Stimulated activated naive CD8-positive, alpha-beta T cell treated with anti-CD3 and anti-CD28 coated beads, Interleukin-15, Interleukin-2, amounts not matched to agents 100 U/mL and 50 U/mL, for 24 hours (primary cell): ENCODE measurements around the gene ANAPC5.
A peak's percentile ranks its signal among the peaks of the same experiment; 100 is the strongest.
"Not testable (repeated sequence)": the region's sequence is repeated elsewhere in the genome, so short reads cannot be mapped to it uniquely, and the experiment has no call there.

Source experiments
- ATAC-seq: fragments of 150-1000 bp; cut with Tn5 transposase; one replicate; pipeline ENCODE4 v1.10.0; 2021
- DNase-seq: peaks from one replicate; pipeline ENCODE4 v3.0.0; 2021

ANAPC5 gene, protein sequence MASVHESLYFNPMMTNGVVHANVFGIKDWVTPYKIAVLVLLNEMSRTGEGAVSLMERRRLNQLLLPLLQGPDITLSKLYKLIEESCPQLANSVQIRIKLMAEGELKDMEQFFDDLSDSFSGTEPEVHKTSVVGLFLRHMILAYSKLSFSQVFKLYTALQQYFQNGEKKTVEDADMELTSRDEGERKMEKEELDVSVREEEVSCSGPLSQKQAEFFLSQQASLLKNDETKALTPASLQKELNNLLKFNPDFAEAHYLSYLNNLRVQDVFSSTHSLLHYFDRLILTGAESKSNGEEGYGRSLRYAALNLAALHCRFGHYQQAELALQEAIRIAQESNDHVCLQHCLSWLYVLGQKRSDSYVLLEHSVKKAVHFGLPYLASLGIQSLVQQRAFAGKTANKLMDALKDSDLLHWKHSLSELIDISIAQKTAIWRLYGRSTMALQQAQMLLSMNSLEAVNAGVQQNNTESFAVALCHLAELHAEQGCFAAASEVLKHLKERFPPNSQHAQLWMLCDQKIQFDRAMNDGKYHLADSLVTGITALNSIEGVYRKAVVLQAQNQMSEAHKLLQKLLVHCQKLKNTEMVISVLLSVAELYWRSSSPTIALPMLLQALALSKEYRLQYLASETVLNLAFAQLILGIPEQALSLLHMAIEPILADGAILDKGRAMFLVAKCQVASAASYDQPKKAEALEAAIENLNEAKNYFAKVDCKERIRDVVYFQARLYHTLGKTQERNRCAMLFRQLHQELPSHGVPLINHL

DNA sequence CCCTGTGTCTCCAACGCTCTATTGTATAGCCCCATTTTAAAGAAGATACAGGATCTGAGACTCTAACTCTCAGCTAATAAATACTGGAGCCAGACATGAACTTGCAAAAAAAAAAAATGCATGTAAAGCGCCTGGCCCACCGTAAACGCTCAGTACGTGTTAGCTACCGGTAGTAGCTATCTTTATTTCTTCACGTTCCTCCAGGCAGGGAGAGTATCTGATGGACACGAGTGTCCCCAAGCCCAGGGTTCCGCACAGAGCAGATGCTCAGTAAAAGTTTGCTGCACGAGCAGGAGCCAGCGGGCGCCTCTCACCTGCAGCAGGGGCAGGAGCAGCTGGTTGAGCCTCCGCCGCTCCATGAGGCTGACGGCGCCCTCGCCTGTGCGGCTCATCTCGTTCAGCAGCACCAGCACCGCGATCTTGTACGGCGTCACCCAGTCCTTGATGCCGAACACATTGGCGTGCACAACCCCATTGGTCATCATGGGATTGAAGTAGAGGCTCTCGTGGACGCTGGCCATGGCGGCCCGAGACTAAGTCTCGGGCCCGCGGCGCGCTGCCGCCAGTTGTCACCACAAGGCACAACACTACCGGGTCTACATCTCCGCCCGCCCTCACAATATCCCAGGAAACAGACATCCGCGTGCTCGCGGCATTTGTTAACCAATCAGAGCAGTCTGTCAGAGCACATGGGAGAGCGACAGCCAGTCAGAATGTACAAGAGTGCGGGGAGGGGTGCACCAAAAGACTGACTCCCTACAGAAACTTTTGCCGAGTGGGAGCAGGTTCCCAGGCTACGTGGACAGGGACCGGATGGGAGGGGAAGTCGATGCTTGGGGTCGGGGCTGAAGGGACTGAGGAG is at the start of gene ANAPC5:
TSS of gene ANAPC5 (minus strand) at position 592 of the 862 bp plus-strand sequence. CDS start at position 521, 71 bp downstream.
- DNase-seq, result peak; percentile 87
- ATAC-seq, result peak; percentile 100

- peak; percentile 50 for DNase-seq
- ATAC-seq, result peak; percentile 69
These were observed 48.3 kb upstream of the ANAPC5 start for GRCh38 chr12:121400332-121401139.

GRCh38 chr12:121399391-121400331 is 47.5 kb upstream of the ANAPC5 start, which contains the start of gene RNF34:
RNF34 (plus strand) TSS chr12:121400118; CDS start chr12:121400213, 95 bp downstream.
- ATAC-seq, result peak; percentile 95
- peak; percentile 99 for DNase-seq

GRCh38 chr12:121398355-121398754 is 46.1 kb upstream of the ANAPC5 start:
- no peak for DNase-seq
- ATAC-seq, result no peak

DNA sequence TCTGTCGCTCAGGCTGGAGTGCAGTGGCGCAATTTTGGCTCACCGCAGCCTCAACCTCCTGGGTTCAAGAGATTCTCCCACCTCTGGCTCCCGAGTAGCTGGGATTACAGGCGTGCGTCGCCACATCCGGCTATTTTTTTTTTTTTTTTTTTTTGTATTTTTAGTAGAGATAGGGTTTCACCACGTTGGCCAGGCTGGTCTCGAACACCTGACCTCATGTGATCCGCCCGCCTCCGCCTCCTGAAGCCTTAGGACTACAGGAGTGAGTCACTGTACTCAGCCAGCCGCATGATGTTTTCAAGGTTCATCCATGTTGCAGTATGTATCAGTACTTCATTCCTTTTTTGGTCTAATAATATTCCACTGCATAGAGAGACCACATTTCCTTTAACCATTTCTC is 45.3 kb upstream of the ANAPC5 start:
- no peak for DNase-seq

DNA sequence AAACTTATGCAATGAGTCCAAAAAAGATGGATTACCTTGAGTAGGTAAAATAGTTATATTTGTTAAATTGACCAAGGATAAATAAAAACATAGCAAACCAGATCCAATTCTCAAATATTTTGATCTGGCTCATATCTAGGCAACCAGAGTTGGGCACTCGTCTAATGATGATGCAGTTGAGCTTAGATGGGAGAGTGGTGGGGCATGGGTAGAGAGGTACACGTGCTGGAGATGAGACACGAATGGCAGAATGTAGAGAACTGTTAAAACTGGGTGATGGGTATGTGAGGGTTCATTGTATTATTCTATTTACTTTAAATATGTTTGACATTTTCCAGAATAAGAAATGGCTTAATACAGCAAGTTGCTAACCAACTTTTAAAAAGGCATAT is 40.1 kb upstream of the ANAPC5 start:
- DNase-seq, result no peak

More for the DNA sequence above, 45.3 kb upstream of the ANAPC5 start:
- no peak for ATAC-seq

GRCh38 chr12:121391619-121392324 is 39.6 kb upstream of the ANAPC5 start:
- ATAC-seq (peak; percentile 66), DNase-seq (peak; percentile 21)

More for the DNA sequence above, 40.1 kb upstream of the ANAPC5 start:
- ATAC-seq, result no peak

DNA sequence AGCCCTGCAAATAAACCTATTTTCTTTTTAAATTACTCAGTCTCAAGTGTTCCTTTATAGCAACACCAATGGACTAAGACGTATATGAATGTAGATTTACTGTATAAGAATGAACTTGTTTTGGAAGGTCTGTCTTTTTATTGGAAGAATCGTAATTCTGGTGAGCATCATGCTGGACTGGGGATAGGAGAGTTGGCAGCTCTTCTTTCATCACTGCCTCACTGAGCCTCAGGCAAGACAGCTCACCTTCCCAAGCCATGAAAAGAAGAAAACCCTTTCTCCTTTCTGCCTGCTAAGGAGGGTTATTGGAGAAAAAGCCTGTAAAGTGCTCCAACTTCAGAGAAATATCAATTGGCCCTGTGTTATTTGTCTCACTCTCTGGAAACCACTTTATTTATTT is 38.6 kb upstream of the ANAPC5 start:
- ATAC-seq (no peak), DNase-seq (no peak)

GRCh38 chr12:121388421-121388981 is 36.3 kb upstream of the ANAPC5 start:
- DNase-seq (no peak), ATAC-seq (no peak)

- DNase-seq, ATAC-seq: not testable (repeated sequence)
These were observed 32.7 kb upstream of the ANAPC5 start for GRCh38 chr12:121384891-121385290.

GRCh38 chr12:121383601-121384021 is 31.4 kb upstream of the ANAPC5 start:
- DNase-seq (no peak), ATAC-seq (no peak)

DNA sequence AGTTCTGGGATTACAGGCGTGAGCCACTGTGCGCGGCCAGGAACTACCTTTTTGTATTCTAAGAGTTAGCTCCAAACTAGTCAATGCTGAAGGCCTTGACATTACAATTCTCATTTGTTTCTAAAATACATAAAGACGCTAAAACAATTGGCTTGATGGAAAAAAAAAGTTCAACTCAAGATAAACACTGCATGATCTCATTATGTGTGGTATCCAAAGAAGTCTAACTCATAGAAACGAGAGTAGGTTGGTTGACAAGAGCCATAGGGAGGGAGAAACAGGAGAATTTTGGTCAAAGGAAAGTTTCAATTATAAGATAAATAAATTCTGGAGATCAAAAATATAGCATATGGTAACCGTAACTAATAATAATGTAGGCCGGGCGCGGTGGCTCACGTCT is 27.7 kb upstream of the ANAPC5 start:
- no peak for ATAC-seq
- no peak for DNase-seq

GRCh38 chr12:121378736-121379135 is 26.5 kb upstream of the ANAPC5 start:
- no peak for DNase-seq
- ATAC-seq, result no peak

- no peak for ATAC-seq
- no peak for DNase-seq
These were observed 24.8 kb upstream of the ANAPC5 start for GRCh38 chr12:121376754-121377697.

- not testable (repeated sequence) for ATAC-seq, DNase-seq
These were observed 22.9 kb upstream of the ANAPC5 start for GRCh38 chr12:121374945-121375584.

- ATAC-seq, DNase-seq: not testable (repeated sequence)
These were observed 22.1 kb upstream of the ANAPC5 start for GRCh38 chr12:121374336-121374735.

- no peak for ATAC-seq
- DNase-seq, result no peak
These were observed 21.5 kb upstream of the ANAPC5 start for GRCh38 chr12:121373755-121374154.
